Skeletal muscle tissue (tissue), 4 donors: ENCODE measurements around the gene RHOT1. TPM values are rescaled to one million over a fixed set of nuclear protein-coding genes. Genes with fewer than 3 reads are reported as not detected.

ENCODE experiments used
- H3K27ac ChIP-seq: one replicate; pipeline ENCODE4 v1.7.0; 2013; ENCODE audit warnings: mild to moderate bottlenecking, low read depth, low read length, inconsistent platforms
- H3K27me3 ChIP-seq, 3 donors: one replicate each; pipeline ENCODE4 v1.7.0; 2013; ENCODE audit warnings: low read length in 3 of 3; ENCODE audit not compliant: control insufficient read depth in 3 of 3, insufficient read depth in 3 of 3
- H3K36me3 ChIP-seq, 3 donors: one replicate each; pipeline ENCODE4 v1.7.0; 2013; ENCODE audit warnings: low read length in 3 of 3; ENCODE audit not compliant: control insufficient read depth in 3 of 3, insufficient read depth in 3 of 3
- H3K4me1 ChIP-seq, 3 donors: one replicate each; pipeline ENCODE4 v1.7.0; 2013; ENCODE audit warnings: low read length in 3 of 3, mild to moderate bottlenecking in 3 of 3; ENCODE audit not compliant: control insufficient read depth in 3 of 3, insufficient read depth in 3 of 3
- H3K4me3 ChIP-seq, 3 donors: one replicate each; pipeline ENCODE4 v1.7.0; 2013; ENCODE audit warnings: low read length in 3 of 3
- H3K9ac ChIP-seq, 3 donors: one replicate each; pipeline ENCODE4 v1.7.0; 2013; ENCODE audit warnings: low read length in 3 of 3, mild to moderate bottlenecking in 3 of 3, moderate library complexity in 2 of 3, low read depth in 1 of 3
- H3K9me3 ChIP-seq, 3 donors: one replicate each; pipeline ENCODE4 v1.7.0; 2013; ENCODE audit warnings: low read length in 3 of 3; ENCODE audit not compliant: control insufficient read depth in 3 of 3
- total RNA-seq: library from RNA; depleted of rRNA; stranded (reverse); fragments of >200 nt; gene quantifications from one replicate; pipeline ENCODE4 v1.2.3, GENCODE V29; 2014
- donor health status: Osteomylitis.

RHOT1 gene
- total RNA-seq, 1 donor from 2014 or later = 51.1 TPM

- Histone ChIP-seq H3K27ac (no peak overlapping the region), H3K36me3 (peaks cover 3 to 40% (median 40%) of the 10 kb centered on the region in 3 donors), H3K9ac (no peak overlapping the region), H3K4me3 (no peak overlapping the region), H3K27me3 (no peaks in the 10 kb centered on the region), H3K4me1 (no peaks in the 10 kb centered on the region), H3K9me3 (no peaks in the 10 kb centered on the region)
Measured at GRCh38 chr17:32208436-32208835, 66.1 kb downstream of the RHOT1 start.

DNA sequence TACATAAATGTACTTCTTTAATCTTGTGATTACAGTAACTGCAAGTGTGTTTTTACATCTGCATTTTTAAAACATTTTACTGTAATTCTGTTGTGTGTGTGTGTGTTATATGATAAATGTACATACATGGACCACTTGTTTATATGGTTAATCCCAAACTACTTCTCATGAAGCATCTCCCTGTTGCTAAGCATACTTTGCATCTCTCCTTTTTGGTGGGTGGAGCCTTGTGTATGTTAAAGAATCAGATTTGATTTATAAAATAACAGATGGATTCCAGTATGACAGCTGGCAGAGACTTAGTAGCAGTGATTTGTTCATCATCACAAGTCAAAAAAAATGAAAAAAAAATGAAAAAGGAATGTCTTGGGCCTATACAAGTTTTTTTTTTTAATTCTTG lies 67.3 kb downstream of the RHOT1 start:
- peaks cover 3 to 47% (median 35%) of the 10 kb centered on the region in 3 donors for H3K36me3 ChIP-seq
- no peak overlapping the region for H3K4me3 ChIP-seq
- H3K27ac ChIP-seq = no peak overlapping the region
- H3K9ac ChIP-seq = no peak overlapping the region
- no peaks in the 10 kb centered on the region for H3K9me3 ChIP-seq
- no peaks in the 10 kb centered on the region for H3K4me1 ChIP-seq
- H3K27me3 ChIP-seq = no peaks in the 10 kb centered on the region

- Histone ChIP-seq H3K27me3 (no peaks in the 10 kb centered on the region), H3K27ac (no peak overlapping the region), H3K4me3 (no peak overlapping the region), H3K9me3 (no peaks in the 10 kb centered on the region), H3K36me3 (peaks cover 3 to 47% (median 35%) of the 10 kb centered on the region in 3 donors), H3K9ac (no peak overlapping the region), H3K4me1 (no peaks in the 10 kb centered on the region)
Measured at GRCh38 chr17:32211671-32212070, 69.4 kb downstream of the RHOT1 start.

GRCh38 chr17:32215696-32216095 lies 73.4 kb downstream of the RHOT1 start:
- no peaks in the 10 kb centered on the region for H3K4me1 ChIP-seq
- H3K9ac ChIP-seq = no peak overlapping the region
- H3K36me3 ChIP-seq = peaks cover 3 to 18% (median 3%) of the 10 kb centered on the region in 3 donors
- H3K4me3 ChIP-seq = no peak overlapping the region
- no peak overlapping the region for H3K27ac ChIP-seq
- no peaks in the 10 kb centered on the region for H3K27me3 ChIP-seq
- H3K9me3 ChIP-seq = no peaks in the 10 kb centered on the region

DNA sequence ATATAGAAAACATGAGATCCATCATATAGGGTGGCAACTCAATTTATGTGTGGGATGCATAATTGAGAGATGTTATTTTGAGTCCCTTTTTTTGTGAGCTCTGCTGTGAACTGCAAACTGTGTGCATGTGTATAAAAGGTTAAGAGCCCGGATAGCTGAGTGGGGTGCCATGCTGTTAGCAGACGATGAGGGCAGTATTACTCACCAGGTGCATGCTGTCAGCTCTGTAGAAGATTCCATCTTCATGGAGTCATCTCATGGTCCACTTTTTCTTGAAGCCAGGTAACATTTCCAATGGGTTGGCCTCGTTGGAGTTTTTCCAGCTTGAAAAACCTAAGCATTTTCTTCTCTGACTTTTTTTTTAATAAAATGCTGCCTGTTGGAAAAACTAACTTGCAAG lies 80.3 kb downstream of the RHOT1 start:
- H3K36me3 ChIP-seq = peaks cover 0 to 22% (median 8%) of the 10 kb centered on the region in 3 donors

DNA sequence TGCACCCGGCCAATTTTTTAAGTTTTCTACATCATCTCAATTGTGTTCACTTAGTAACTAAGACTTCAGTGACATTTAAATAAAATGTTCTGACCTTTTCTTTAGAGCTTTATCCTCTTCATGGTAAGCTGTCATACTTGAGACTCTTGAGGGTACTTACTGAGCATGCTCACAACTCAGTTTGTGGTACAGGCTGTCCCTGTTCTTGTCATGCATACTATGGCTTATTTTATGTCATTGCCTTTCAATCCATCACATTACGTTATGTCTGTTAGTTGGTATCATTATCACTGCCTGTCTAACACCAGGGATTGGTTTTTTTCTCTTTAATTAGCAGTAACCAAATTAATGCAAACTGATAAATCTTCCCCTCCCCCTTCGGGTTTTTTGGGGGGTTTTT lies 81.4 kb downstream of the RHOT1 start:
- peaks cover 0 to 22% (median 14%) of the 10 kb centered on the region in 3 donors for H3K36me3 ChIP-seq
- no peak overlapping the region for H3K27ac ChIP-seq

More for the DNA sequence above, 80.3 kb downstream of the RHOT1 start:
- Histone ChIP-seq H3K27me3 (no peaks in the 10 kb centered on the region), H3K4me3 (no peak overlapping the region), H3K9me3 (no peaks in the 10 kb centered on the region), H3K9ac (no peak overlapping the region), H3K4me1 (no peaks in the 10 kb centered on the region), H3K27ac (no peak overlapping the region)

GRCh38 chr17:32226886-32227285 lies 84.6 kb downstream of the RHOT1 start:
- no peaks in the 10 kb centered on the region for H3K27me3 ChIP-seq
- H3K9ac ChIP-seq = no peak overlapping the region
- no peaks in the 10 kb centered on the region for H3K9me3 ChIP-seq
- no peak overlapping the region for H3K27ac ChIP-seq
- no peak overlapping the region for H3K4me3 ChIP-seq
- H3K36me3 ChIP-seq = peaks cover 0 to 16% (median 14%) of the 10 kb centered on the region in 3 donors
- no peaks in the 10 kb centered on the region for H3K4me1 ChIP-seq

More for the DNA sequence above, 81.4 kb downstream of the RHOT1 start:
- H3K4me3 ChIP-seq = no peak overlapping the region
- H3K9me3 ChIP-seq = no peaks in the 10 kb centered on the region
- H3K9ac ChIP-seq = no peak overlapping the region
- no peaks in the 10 kb centered on the region for H3K4me1 ChIP-seq
- H3K27me3 ChIP-seq = no peaks in the 10 kb centered on the region

DNA sequence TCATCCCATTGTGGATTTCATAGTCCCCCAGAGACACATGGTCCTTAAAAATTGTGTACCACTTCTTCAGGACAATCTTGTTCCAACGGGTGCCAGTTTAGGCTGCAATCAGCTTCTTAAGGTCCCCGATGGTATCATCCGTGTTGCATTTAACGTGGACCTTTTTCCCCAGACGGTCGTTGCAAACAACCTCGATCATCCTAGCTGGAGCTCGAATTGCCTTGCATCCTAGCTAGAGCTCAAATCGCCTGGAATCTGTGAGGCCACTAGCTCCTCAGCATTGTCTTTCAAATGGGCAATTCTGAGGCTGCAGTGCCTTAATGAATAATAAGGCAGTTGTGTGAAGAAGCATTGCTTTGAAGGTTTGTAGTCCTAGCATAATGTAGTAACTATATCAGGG lies 85.6 kb downstream of the RHOT1 start:
- H3K4me3 ChIP-seq = no peak overlapping the region
- no peaks in the 10 kb centered on the region for H3K4me1 ChIP-seq
- H3K36me3 ChIP-seq = peaks cover 0 to 12% (median 8%) of the 10 kb centered on the region in 3 donors
- H3K27me3 ChIP-seq = no peaks in the 10 kb centered on the region
- no peaks in the 10 kb centered on the region for H3K9me3 ChIP-seq
- no peak overlapping the region for H3K9ac ChIP-seq
- no peak overlapping the region for H3K27ac ChIP-seq

DNA sequence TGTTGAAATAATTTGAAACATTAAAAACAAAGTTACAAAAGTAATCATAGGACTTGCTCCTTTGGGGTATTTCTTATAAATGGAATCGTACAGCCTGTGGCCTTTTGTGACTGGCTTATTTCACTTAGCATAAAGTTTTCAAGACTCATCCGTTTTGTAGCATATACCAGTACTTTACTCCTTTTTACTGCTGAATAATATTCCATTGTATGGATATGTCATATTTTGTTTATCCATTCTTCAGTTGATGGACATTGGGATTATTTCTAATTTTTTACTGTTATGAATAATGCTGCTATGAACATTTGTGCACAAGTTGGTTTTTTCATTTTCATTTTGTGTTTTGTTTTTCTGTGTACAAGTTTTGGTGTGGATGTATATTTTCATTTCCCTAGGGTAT lies 93.3 kb downstream of the RHOT1 start:
- H3K27ac ChIP-seq = no peak overlapping the region
- H3K4me3 ChIP-seq = no peak overlapping the region
- no peaks in the 10 kb centered on the region for H3K4me1 ChIP-seq
- H3K36me3 ChIP-seq = no peaks in the 10 kb centered on the region
- H3K27me3 ChIP-seq = no peaks in the 10 kb centered on the region
- H3K9me3 ChIP-seq = no peaks in the 10 kb centered on the region
- H3K9ac ChIP-seq = no peak overlapping the region

DNA sequence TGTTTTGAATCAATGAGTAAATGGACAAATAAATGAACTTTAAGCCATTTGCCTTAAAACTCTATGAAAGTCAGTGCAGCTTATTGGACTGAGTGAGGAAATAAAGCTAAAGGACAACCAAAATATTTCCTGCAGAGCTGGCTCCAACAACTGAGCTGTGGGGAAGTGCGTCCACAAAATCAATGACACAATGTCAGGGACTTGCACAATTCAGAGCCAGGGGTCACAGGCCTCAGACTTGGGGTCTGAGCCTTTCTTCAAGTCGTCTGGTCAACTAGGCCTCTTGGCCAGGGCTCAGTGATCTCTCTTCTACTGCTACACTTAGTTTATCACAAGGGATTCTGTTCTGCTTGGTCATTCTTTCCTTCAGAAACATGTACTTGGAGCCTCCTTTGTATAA lies 97.2 kb downstream of the RHOT1 start:
- no peaks in the 10 kb centered on the region for H3K4me1 ChIP-seq

DNA sequence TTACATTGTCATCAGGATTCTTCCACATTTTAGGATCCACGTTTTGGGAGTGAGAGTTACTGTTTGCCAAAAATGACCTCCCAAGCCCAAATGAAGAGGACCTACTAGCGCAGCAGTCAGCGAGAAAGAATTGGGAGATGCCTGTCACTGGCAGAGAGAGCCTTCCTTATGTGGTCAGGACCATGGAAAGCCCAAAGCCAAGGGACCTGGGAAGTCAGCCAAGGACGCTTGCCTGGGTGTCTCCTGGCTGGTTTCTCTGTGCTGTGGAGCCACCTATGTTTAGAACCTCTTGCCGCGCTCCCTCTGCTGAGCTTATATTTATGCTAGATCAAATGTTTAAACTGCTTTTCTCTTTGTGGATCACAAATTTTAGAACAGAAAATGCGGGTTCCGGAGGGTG lies 98.4 kb downstream of the RHOT1 start:
- Histone ChIP-seq H3K27ac (no peak overlapping the region), H3K4me1 (no peaks in the 10 kb centered on the region), H3K9ac (no peak overlapping the region), H3K27me3 (no peaks in the 10 kb centered on the region), H3K4me3 (no peak overlapping the region), H3K36me3 (no peaks in the 10 kb centered on the region), H3K9me3 (no peaks in the 10 kb centered on the region)

More for the DNA sequence above, 97.2 kb downstream of the RHOT1 start:
- Histone ChIP-seq H3K9me3 (no peaks in the 10 kb centered on the region), H3K27ac (no peak overlapping the region), H3K36me3 (no peaks in the 10 kb centered on the region), H3K9ac (no peak overlapping the region), H3K4me3 (no peak overlapping the region), H3K27me3 (no peaks in the 10 kb centered on the region)
